ENCODE data around the gene DLEC1.
"Not testable (repeated sequence)": the region's sequence is repeated elsewhere in the genome, so short reads cannot be mapped to it uniquely, and the experiment has no call there.

Gene DLEC1

DNA sequence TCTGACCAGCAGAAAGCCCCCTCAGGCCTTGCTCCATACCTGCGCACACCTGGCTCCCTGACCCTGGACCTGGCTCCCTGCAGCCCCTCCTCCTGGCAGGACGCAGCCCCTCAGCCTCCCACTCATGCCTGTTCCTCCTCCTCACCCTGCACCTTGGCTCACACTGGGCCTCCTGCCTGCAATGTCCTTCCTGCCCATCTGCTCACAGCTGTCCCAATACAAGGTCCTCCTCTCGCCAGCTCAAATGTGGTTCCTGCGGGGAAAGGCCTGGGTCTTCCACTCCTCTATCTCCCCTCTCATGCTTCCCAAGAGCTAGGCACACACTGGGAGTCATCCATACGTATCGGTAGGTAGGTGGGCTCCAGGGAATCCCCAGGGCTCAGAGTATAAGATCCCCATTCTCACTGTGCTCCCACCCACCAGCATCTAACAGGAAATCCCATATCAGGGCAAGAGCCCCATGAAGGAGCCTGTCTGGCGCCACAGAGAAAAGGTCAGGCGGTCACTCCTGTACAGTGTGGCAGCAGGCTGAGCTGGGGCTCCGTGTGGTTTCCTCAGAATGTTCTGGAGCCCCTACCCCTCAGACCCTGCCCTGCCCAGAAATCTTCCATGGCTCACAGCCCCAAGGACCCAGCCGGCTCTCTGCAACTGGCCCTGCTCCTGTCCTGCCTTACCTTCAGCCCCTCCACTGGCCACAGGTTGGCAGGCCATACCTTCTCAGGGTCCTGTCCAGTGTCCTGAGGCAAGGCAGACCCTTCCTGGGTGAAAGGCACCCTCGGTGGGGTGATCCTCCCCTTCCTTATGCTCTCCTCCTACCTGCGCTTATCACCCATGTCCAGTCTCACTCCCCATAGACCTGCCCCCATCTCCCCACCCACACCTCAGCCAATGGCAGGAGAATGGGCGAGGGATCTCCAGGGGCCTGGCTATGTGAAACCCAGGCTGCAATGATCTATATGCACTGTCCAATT lies 20.4 kb upstream of the DLEC1 start:
- no peak for DNase-seq

DNA sequence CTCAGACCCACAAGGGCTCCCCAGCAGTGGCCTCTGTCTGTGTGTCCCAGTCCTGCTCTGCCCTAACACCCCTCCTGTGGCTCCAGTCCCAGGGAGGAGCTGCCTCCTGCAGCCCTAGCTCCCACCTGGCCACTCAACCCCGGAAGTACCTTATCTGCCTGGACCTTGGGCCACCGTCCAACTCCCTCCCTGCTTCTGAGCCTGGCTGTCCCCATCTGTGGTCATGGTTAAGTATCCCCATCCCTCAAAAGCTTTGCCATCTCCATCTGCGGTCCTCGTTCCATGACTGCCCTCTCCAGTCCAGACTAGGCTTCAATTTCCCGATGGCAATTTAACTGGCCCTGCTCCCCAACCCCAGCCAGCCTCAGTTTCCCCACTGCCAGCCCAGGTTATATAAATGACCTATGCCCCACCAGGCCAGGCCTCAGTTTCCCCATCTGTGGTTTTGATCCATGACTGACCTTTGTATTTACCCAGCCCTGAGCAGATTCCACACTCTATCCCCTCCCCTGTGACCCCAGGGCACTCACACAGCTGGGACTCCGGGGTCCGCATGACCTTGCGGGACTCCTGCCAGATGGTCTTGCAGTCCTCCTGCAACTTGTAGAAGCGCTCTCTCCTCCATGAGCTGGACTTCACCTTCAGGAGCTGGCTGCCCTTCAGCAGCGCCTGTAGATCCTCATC lies 19.2 kb upstream of the DLEC1 start:
- DNase-seq, result no peak

DNA sequence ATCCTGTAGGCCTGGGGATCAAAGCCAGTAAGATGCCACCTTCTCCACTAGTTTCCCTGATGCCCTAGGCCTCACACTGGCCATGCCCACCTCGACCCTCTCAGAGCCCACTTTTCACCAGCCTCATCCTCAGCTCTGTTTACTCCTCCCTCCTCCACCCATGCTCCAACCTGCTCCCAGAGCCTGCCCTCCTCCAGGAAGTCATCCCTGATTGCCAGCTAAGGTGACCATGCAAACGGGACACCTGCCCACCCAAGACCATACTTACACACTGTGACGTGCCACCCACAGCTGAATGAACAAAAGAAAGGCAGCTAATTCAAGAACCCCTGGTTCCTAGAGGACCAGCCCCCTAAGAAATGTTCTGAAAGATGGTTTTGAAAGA lies 18.7 kb upstream of the DLEC1 start:
- DNase-seq, result no peak

DNA sequence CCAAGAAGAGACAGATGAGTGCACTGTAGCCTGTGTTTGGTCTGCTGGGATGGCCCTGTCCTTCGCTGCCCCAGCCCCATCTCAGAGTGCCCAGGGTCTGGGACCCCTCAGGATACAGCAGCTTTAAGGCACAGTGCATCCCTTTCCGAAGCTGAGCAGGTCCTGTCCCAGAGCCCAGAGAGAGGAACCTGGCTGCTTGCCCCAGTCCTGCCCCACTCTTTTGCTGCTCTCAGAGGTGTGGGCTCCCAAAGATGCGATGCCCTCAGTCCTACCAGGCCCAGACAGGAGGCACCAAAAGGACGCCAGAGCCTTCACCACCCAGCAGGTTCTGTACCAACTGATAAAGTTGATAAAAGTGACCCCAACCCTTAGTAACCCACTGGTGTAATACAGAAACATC lies 17.8 kb upstream of the DLEC1 start:
- no peak for DNase-seq

DNA sequence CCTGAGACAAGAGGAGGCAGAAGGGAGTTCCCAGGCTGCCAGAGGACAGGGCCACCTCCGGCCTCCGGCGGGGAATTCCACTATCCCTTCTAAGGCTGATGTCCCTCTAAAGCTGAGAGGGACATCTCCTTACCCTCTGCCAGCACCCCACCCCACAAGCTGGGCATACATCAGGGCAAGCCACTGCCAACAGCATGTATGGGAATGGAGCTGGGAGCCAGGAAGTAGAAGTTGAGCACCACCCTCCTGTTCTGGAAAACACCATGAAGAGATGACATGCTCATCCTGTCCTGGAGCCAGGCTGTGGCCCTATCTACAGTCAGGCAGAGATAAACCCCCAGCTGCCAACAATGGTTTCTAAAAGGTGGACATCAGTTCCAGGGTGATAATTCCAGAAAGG lies 16.7 kb upstream of the DLEC1 start:
- no peak for DNase-seq

DNA sequence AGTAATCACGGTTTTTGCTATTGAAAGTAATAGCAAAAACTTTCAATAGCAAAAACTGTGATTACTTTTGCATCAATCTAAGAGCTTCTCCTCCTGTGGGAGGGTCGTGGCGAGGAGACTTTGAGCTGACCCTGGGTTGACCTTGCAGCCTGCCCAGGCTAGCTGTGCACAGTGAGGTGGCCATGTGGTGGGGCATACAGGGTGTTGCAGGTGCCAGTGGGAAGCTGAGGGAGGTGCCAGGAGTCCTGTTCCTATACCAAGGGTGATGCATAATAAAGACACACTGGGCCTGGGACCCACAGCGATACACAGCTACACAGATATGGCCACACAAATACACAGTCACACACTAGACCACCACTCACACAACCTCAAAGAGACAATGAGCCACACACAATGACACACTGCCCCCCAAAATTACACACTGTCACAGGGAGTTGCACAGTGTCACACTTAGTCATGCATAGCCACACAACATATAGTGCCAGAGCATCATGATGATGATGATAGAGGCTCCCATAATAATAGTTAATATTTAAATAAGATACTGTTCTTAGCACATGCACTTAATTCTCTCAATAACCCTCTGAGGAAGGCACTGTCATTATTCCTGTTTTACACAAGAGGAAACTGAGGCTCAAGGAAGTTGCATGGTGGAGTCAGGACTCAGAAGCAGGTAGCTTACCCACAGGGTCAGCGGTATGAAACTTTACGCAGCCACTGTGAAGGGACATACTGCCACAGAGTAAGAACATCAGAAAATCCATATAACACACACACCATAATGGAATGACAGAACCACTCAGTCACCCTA lies 15.9 kb upstream of the DLEC1 start:
- no peak for DNase-seq

DNA sequence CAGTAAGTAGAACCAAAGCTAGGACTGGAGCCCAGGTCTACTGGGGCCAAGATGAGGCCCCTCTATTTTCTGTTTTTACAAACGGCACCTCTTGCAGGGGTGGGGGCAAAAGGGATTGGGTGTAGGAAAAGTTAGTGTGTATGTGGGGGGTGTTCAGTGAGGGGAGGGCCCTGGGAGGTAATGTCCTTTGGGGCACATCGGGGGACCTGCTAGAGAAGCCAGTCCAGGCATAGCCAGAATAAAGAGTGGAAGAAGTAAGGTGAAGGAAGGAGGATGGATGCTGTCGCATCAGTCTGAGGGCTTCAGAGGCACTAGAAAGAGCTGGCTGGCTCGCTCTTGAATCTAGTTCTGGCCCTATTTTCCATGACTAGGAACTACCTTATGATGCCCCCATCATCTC lies 12.2 kb upstream of the DLEC1 start:
- DNase-seq, result no peak

DNA sequence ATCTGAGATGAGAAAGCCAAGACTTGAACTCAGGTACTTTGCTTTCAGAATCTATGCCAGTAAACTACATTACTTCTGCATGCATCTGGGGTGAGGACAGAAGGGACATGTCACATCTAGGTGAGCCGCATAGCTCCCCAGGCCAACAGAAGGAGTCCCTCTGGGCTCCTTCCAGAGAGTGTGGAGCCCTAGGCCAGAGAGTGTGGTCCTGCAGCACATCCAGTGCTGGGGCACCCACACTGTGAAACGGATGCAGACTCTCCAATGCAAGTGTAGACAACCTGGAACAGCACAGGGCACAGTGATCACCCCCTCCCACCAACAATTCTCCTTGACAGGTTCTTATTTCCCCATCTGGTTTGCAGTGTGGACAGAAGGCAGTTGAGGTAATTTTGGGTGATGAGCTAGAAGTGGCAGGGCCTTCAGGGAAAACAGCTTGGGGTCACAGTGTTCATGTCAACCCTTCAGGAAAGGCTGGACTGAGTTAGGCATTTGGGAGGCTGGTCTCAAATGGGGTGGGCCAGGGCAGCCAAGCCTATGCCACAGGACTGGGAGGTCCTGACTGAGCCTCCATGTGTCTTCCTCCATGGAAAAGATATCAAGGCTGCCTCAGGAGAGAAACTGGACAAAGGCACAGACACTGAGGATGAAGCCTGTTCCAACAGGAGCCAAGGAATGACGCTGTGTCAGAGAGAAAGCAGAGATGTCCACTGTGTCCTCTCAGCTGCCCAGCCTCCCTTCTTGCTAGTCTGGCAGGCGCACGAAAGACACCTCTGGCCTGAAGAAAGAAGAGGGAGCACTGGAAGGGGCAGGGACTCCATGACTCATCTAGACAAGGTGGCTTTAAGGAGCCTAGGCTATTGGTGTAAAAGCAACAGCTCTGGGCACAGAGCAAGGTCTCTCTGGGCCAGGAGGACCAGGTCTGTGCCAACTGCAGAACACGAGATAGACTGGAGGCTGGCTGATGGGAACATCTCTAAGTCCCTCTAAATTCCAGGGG lies 11.2 kb upstream of the DLEC1 start:
- no peak for DNase-seq

DNA sequence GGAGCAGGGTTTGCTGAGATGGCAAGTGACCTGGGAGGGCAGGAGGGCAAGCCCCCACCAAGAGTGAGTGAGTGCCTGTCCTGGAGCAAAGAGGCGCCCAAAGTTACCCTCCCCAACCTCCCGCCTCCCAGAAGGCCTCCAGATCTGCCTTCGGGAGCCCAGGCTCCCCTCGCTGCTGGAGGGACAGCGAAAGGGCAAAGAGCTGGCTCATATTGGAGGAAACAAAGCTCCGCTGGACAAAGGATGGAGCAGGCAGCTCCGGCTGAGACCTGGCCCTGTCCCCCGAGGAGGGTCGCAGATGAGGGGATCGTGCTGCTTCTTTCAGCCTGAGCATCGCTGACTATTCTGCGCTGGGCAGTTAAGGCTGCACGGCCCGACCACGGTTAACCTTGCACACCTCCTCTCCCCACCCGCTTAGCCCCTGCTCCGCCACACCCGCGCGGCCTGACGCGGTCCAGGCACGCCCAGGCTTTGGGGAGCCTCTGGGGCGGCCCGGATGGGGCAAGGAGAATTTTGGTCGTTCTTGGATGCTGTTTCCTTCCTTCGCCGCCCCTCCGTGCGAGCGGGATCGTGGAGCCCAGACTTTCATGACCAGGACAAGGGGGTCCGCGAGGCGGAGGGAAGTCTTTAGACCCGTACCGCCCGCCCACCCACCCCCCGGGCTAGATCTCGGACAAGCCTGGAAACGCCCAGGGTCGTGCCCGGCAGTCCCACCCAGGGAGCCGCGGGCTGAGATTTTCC lies 10.2 kb upstream of the DLEC1 start:
- no peak for DNase-seq

DNA sequence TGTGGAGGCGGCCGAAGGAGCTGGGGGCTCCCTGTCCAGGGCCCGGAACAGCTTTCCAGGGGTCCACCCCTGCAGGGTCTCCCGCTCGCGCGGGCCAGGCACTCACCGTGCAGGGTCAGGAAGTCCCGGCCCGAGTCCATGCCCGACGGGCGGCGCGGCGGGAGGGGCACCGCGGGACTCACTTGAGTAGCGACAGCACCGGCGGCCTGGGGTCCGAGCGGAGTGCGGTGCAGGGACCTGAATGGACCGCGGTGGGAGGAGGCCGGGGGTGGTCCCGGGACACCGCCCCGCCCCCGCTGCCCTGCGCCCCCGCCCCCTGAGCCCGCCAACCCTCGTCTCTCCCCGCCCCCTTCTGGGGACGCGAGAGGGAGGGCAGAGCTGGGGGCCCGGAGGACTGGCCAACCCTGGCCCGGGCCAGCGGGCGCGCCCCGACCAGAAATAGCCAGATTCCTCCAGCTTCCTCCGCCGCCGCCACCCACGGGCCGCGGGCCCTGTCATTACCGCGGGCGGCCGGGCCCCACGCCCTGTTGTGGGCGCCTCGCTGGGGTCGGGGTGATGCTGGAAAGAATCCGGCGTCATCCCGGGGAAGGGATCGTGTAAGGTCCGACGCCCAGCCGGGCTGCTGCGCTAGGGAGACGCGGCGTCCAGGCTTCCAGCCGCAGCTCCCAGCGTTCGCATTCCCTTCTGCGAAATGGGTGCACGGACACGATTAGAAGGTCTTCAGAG lies 9.4 kb upstream of the DLEC1 start, which contains the start of gene PLCD1:
TSS of gene PLCD1 (minus strand) at position 243 of the 726 bp plus-strand sequence. CDS start at position 140, 103 bp downstream.
- DNase-seq, result peak; percentile 47

DNA sequence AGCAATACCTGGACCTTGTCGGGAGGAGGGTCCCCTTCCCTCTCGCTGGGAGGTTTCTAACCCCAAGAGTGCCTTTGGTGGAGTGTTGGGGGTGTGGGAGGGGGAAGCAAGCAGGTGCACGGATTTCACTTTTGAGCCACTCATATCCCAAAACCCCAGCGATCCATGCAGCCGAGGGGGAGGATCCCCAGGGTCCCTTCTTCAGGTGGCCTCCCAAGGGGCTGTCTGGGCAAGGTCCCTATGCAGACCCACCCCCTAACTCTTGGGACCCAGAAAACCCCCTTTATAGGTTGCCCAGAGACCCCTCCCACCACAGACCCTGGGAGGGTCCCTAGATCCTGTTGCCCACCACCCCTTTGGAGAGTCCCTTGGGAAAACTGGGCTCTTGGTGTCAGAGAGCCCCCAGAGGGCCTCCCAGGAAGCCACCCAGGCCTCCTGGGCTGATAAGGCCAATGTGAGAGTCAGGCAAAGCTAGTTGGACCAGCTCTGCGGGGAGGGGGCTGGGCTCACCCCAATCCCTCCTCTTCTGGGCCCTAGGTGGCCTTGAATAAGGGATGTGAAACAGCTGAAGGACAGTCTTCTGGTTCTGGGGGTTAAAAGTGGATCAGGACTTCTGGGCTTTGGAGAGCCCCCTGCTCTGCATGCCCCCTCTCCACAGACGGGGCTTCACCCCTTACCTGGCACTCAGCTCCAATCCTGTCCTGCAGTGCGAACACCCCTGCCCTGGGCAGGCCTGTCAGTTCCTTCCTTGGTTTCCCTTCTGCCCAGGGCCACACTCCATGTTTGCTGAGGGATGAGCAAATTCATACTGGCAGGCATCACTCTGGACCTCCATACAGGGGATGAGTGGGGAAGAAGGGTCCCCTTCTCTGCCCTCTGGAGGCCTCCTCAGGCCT lies 8.6 kb upstream of the DLEC1 start:
- DNase-seq, result no peak

DNA sequence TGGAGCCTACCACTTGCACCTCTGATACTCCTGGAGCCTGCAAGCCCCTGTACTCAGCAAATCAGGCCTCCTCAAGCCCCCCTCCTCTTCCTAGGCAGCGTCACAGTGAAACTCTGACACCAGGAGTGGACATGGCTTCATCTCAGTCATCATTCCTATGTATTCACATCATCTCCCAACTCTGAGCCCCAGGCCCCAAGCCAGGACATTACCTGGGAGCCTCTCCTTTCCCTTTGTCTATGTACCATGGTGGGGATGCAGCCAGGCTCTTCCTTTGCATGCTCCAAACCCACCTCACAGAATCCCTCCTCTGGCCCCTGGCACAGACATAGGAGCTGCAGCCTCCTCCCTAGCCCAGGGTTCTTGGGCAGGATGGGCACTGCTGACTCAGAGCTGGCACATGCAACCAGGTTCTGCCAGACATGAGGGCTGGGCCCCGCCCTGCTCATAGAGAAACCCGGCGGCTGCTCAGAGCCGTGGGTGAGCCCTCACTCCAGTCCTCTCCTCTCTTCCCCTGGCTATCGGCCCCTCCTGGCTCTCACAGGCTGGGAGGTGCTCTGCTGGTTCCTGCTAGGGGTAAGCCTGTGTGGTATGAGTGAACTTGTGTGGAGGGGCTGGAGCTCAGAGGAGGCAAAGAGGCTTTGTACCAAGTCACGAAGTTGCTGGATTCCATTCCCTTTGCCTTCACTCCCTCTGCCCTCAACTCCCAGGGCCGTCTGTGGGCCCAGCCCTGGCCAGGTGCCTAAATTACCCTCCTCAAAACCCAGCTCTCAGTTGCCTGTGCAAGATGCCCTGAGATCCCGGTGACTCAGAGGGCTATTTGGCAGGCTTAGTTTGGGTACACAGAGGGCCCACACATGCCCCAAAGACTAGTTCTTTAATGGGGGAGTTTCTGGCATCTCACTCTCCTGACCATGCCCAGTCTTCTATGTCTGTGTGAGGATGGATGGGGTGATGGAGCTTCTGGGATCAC lies 7.7 kb upstream of the DLEC1 start:
- peak; percentile 63 for DNase-seq

DNA sequence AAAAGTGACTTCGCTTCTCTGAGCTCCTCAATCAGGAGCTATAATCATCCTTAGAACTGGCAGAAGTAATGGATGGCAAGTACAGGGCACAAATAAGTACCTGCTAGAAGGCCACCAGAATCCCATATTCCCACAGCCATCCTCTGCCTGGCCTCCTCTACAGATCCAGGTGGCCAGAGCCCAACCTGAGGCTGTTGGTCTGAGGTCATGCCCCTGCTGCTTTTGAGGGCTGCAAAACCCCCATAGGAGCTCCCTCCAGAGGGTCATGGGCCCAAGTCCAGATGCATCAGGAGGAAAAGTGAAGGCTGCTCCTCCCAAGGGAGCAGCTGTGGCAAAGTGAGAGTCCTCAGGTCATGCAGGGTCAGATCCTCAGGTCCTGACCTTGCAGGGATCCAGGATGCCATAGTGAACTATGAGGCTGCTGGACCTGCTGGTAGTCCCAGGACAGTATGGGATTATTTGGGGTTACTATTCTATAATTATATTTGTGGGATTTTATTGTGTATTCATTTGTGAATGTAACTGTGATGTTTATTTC lies 6.6 kb upstream of the DLEC1 start:
- DNase-seq, result no peak

DNA sequence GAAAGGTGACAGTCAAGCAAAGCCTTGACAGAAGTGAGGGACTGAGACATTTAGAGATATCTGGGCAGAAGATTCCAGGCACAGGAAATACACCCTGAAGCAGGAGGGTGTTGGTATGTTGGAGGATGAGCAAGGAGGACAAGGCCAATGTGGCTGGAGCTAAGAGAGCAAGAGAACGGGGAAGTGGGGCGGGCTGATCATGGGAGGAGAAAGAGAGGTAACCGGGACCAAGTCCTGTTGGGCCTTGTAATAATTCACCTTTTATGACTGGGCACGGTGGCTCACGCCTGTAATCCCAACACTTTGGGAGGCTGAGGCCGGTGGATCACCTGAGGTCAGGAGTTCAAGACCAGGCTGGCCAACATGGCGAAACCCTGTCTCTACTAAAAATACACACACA lies 5.4 kb upstream of the DLEC1 start:
- DNase-seq, result not testable (repeated sequence)

DNA sequence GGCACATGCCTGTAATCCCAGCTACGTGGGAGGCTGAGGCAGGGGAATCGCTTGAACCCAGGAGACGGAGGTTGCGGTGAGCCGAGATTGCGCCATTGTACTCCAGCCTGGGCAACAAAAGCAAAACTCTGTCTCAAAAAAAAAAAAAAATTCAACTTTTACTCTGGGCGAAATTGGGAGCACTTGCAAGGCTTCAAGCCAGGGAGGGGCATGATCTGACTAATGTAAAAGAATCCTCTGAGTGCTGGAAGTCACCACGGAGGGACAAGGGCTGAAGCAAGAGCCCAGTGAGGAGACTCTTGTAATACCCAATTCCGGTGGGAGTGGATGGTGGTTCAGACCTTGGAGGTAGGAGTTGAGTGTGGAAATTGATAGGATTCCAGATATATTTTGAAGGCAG lies 4.7 kb upstream of the DLEC1 start:
- DNase-seq, result not testable (repeated sequence)

DNA sequence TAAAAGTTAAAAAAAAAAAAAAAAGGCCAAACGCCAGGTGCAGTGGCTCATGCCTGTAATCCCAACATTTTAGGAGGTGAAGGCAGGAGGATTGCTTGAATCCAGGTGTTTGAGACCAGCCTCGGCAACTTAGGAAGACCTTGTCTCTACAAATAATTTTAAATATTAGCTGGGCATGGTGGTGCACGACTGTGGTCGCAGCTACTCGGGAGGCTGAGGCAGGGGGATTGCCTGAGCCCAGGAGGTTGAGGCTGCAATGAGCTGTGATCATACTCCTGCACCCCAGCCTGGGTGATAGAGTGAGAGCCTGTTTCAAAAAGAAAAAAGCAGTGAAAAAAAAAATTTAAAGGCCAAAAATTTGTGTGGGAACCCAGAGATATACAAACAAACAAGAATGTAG lies 2.7 kb upstream of the DLEC1 start:
- DNase-seq, result no peak

DNA sequence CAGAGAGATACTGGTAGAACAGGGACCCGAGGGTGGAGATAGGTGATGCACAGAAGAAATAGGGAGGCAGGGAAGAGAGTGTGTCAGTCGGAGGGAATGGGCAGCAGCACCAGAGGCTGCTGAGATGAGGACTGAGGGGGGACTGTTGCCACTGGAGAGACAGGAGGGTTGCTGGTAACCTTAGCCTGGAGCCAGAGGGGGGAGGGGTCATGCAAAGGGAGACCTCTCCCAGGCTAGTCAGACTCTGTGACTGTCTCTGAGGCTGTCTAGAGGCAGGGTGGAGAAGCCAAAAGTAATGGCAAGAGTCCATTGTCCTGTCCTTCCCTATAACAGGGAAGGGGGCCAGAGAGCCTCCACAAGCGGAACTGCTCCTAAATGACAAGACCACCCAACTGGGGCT lies 2.1 kb upstream of the DLEC1 start:
- no peak for DNase-seq

DNA sequence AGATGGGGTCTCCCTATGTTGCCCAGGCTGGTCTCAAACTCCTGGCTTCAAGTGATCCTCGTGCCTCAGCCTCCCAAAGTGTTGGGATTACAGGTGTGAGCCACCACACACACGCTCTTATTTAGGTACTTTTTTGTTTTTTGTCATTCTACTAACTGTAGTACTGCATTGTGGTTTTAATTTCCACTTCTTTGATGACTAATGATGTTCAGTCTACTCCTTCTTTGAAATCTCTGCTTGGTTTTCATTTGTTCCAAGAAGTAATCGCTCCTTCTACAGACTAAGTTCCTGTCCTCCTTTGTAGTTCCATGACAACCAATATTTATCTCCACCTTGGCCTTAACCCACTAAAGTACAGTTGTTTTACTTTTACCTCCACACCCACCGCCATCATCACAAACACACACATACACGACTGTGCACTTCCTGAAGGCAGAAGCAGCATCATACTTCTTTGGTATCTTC lies 529 bp upstream of the DLEC1 start:
- peak; percentile 46 for DNase-seq

Data from activated naive CD4-positive, alpha-beta T cell treated with Interleukin-2 at 50 U/mL for 16 hours (primary cell).